PC-9 (cell line): ENCODE measurements around the gene CDH13.

ENCODE experiments used
- EZH2 ChIP-seq: fragments of 200-600 bp; sonication (generic); IDR thresholded peaks from 2 replicates; pipeline ENCODE4 v1.8.0; 2017; ENCODE audit warnings: antibody characterized with exemption, low read depth
- TF ChIP-seq, protein P1 (sequence below): fragments of 200-600 bp; sonication (generic); conservative IDR thresholded peaks from 2 replicates; pipeline ENCODE4 v1.6.1; 2017; ENCODE audit warnings: mixed run types, antibody characterized with exemption, mild to moderate bottlenecking, moderate library complexity

GRCh38 chr16:83176802-83177201 is 550.0 kb downstream of the CDH13 start:
- TF ChIP-seq, protein P1, sequence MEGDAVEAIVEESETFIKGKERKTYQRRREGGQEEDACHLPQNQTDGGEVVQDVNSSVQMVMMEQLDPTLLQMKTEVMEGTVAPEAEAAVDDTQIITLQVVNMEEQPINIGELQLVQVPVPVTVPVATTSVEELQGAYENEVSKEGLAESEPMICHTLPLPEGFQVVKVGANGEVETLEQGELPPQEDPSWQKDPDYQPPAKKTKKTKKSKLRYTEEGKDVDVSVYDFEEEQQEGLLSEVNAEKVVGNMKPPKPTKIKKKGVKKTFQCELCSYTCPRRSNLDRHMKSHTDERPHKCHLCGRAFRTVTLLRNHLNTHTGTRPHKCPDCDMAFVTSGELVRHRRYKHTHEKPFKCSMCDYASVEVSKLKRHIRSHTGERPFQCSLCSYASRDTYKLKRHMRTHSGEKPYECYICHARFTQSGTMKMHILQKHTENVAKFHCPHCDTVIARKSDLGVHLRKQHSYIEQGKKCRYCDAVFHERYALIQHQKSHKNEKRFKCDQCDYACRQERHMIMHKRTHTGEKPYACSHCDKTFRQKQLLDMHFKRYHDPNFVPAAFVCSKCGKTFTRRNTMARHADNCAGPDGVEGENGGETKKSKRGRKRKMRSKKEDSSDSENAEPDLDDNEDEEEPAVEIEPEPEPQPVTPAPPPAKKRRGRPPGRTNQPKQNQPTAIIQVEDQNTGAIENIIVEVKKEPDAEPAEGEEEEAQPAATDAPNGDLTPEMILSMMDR = no peak
- no peak for TF ChIP-seq EZH2
